Uterus (tissue), 4 donors: ENCODE data around the gene RABEP2. TPM values are rescaled to one million over a fixed set of nuclear protein-coding genes. Genes with fewer than 3 reads are reported as not detected.
A peak's percentile ranks its signal among the peaks of the same experiment; 100 is the strongest.
"Not testable (repeated sequence)": the region's sequence is repeated elsewhere in the genome, so short reads cannot be mapped to it uniquely, and the experiment has no call there.

Experiments
- DNase-seq, 2 donors: peaks; one replicate each; pipeline ENCODE4 v3.0.0-alpha.2; 2019 to 2020
- H3K27ac ChIP-seq, 2 donors: fragments of 200-600 bp; sonication (generic); 1 replicate in 1 of 2; 2 replicates in 1 of 2; pipeline ENCODE4 v1.5.1; 2016 to 2018
- H3K27me3 ChIP-seq, 2 donors: fragments of 200-600 bp; sonication (generic); one replicate each; pipeline ENCODE4 v1.5.1; 2018 to 2019; ENCODE audit warnings: control low read depth in 1 of 2
- H3K36me3 ChIP-seq, 2 donors: fragments of 200-600 bp; sonication (generic); one replicate each; pipeline ENCODE4 v1.5.1; 2019; ENCODE audit warnings: control low read depth in 1 of 2
- H3K4me1 ChIP-seq, 2 donors: fragments of 200-600 bp; sonication (generic); one replicate each; pipeline ENCODE4 v1.5.1; 2018 to 2019; ENCODE audit warnings: control low read depth in 1 of 2
- H3K4me3 ChIP-seq, 2 donors: fragments of 200-600 bp; sonication (generic); 1 replicate in 1 of 2; 2 replicates in 1 of 2; pipeline ENCODE4 v1.5.1; 2018 to 2019; ENCODE audit warnings: mild to moderate bottlenecking in 1 of 2
- H3K9me3 ChIP-seq, 2 donors: fragments of 200-600 bp; sonication (generic); one replicate each; pipeline ENCODE4 v1.5.1; 2019; ENCODE audit warnings: control low read depth in 1 of 2
- CTCF ChIP-seq, 4 experiments: fragments of 200-600 bp in 2 of 4; fragments of 450-650 bp in 2 of 4; sonication (generic) in 2 of 4; IDR thresholded peaks; one replicate each; pipeline ENCODE4 v1.5.1; 2016 to 2019; ENCODE audit warnings: antibody characterized with exemption in 4 of 4, mild to moderate bottlenecking in 2 of 4, moderate library complexity in 1 of 4
- POLR2A ChIP-seq, 2 donors: fragments of 450-650 bp; IDR thresholded peaks; one replicate each; pipeline ENCODE4 v1.6.1; 2016; ENCODE audit warnings: antibody characterized with exemption in 2 of 2, mild to moderate bottlenecking in 1 of 2, moderate library complexity in 1 of 2
- intact Hi-C: fragments of 100-400 bp; cut with DNase I; formaldehyde crosslinking; loops from one replicate; pipeline ENCODE4 v1.15.1; 2023; ENCODE audit warnings: low total_unique reads
- total RNA-seq, 4 donors: library from RNA; depleted of rRNA in 3 of 4; stranded (reverse); fragments of >200 nt in 3 of 4; gene quantifications; one replicate each; pipeline versions ENCODE4 v1.1.0 to v1.2.4, GENCODE V29; 2014 to 2023
- donor health status: DM: yes; HTN: yes; CAD: no.

The RABEP2 gene
- total RNA-seq, 4 donors from 2014 or later: 4.9 to 41.1 (median 9.3) TPM

- no peaks in the 10 kb centered on the region for H3K27me3 ChIP-seq
- TF ChIP-seq POLR2A (IDR thresholded peaks at IDR 0.05): peak; percentile 10 to 20
- peak in 1 of 4 experiments; percentile 21 for TF ChIP-seq CTCF (IDR thresholded peaks at IDR 0.05)
- H3K27ac ChIP-seq: peak within 1 kb of the TSS; percentile 77 to 90
- DNase-seq: peak; percentile 100
- H3K9me3 ChIP-seq: no peaks in the 10 kb centered on the region
- no peaks in the 10 kb centered on the region for H3K36me3 ChIP-seq
- intact Hi-C loops: no loop called here
- H3K4me1 ChIP-seq: peaks cover 0 to 6% of the 10 kb centered on the region in 2 donors
- H3K4me3 ChIP-seq: peak within 1 kb of the TSS; percentile 78 to 91
Observed at GRCh38 chr16:28950648-28951409, 25.8 kb upstream of the RABEP2 start, which contains the start of gene NFATC2IP. TSS of gene NFATC2IP (plus strand) at chr16:28950937. CDS start at chr16:28951012, 75 bp downstream.

GRCh38 chr16:28946681-28947080, 21.6 kb upstream of the RABEP2 start:
- TF ChIP-seq CTCF (IDR thresholded peaks at IDR 0.05) (no peak), POLR2A (IDR thresholded peaks at IDR 0.05) (no peak)
- intact Hi-C loops: no loop called here
- Histone ChIP-seq H3K36me3 (no peaks in the 10 kb centered on the region), H3K27me3 (no peaks in the 10 kb centered on the region), H3K4me3 (no peak overlapping the region), H3K9me3 (no peaks in the 10 kb centered on the region), H3K4me1 (peaks cover 0 to 2% of the 10 kb centered on the region in 2 donors), H3K27ac (no peak overlapping the region)
- DNase-seq: no peak

GRCh38 chr16:28943281-28943680, 18.2 kb upstream of the RABEP2 start:
- Histone ChIP-seq H3K9me3 (no peaks in the 10 kb centered on the region), H3K27ac (no peak overlapping the region), H3K4me3 (no peak overlapping the region), H3K36me3 (no peaks in the 10 kb centered on the region), H3K27me3 (no peaks in the 10 kb centered on the region), H3K4me1 (no peaks in the 10 kb centered on the region)
- intact Hi-C loops: no loop called here
- no peak for DNase-seq
- TF ChIP-seq CTCF (IDR thresholded peaks at IDR 0.05): no peak
- no peak for TF ChIP-seq POLR2A (IDR thresholded peaks at IDR 0.05)

GRCh38 chr16:28939825-28940224, 14.8 kb upstream of the RABEP2 start:
- intact Hi-C loops, H3K4me3 ChIP-seq, DNase-seq, H3K9me3 ChIP-seq, H3K27ac ChIP-seq, H3K27me3 ChIP-seq, H3K4me1 ChIP-seq, H3K36me3 ChIP-seq: not testable (repeated sequence)

- no peak overlapping the region for H3K4me3 ChIP-seq
- no peaks in the 10 kb centered on the region for H3K36me3 ChIP-seq
- no peaks in the 10 kb centered on the region for H3K27me3 ChIP-seq
- no peak for TF ChIP-seq POLR2A (IDR thresholded peaks at IDR 0.05)
- no peak for TF ChIP-seq CTCF (IDR thresholded peaks at IDR 0.05)
- H3K9me3 ChIP-seq: no peaks in the 10 kb centered on the region
- DNase-seq: no peak
- no peaks in the 10 kb centered on the region for H3K4me1 ChIP-seq
- intact Hi-C loops: no loop called here
- no peak overlapping the region for H3K27ac ChIP-seq
Observed at GRCh38 chr16:28938721-28939120, 13.7 kb upstream of the RABEP2 start.
